GM13976 (cell line): Measurements from ENCODE around the gene FAT3.

Source experiments
- DNase-seq: peaks from one replicate; pipeline ENCODE4 v3.0.0; 2012; ENCODE audit warnings: low spot score
- in situ Hi-C: fragments of 300-500 bp; cut with MboI; formaldehyde crosslinking; loops from one replicate; pipeline ENCODE4 v1.12.0; 2022; ENCODE audit warnings: low sequenced_read_pairs, mixed read lengths, inconsistent platforms; ENCODE audit not compliant: unreplicated experiment
- TF ChIP-seq, protein P1 (sequence below): IDR thresholded peaks from 2 replicates; pipeline ENCODE4 v1.5.1; 2012; ENCODE audit warnings: borderline replicate concordance, mild to moderate bottlenecking; ENCODE audit not compliant: insufficient read depth; ENCODE audit errors: extremely low read depth, missing control alignments, control extremely low read depth

FAT3 gene

GRCh38 chr11:92226331-92227229 lies 2.0 kb downstream of the FAT3 start:
- TF ChIP-seq, protein P1, sequence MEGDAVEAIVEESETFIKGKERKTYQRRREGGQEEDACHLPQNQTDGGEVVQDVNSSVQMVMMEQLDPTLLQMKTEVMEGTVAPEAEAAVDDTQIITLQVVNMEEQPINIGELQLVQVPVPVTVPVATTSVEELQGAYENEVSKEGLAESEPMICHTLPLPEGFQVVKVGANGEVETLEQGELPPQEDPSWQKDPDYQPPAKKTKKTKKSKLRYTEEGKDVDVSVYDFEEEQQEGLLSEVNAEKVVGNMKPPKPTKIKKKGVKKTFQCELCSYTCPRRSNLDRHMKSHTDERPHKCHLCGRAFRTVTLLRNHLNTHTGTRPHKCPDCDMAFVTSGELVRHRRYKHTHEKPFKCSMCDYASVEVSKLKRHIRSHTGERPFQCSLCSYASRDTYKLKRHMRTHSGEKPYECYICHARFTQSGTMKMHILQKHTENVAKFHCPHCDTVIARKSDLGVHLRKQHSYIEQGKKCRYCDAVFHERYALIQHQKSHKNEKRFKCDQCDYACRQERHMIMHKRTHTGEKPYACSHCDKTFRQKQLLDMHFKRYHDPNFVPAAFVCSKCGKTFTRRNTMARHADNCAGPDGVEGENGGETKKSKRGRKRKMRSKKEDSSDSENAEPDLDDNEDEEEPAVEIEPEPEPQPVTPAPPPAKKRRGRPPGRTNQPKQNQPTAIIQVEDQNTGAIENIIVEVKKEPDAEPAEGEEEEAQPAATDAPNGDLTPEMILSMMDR = no peak
- DNase-seq = no peak
- in situ Hi-C loops = no loop called here

DNA sequence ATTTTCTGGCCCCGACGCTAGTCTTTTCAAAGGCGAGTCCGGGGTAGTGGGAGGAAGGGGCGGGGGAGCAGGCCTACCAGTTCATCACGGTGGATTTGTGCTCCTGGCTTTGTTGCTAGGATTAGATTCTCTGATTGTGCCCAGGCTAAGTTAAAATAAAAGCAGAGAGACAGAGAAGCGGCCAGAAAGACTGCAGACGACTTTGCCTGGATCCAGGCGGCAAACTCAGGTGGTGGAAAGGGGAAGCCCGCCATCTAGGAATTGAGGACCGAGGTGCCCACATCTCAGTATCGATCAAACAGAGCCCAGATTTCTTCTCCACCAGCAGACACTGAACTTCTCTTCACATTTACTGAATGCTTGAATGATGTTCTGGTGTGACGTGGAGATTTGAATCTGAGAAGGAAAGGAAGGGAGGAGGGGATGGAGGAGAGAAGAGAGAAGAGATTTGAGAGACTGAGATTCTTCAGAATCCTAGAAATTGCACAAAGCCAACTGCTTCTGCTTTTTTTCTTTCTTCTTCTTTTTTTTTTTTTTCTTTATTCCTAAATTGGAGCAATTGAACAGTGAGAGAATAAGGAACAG lies 2.7 kb downstream of the FAT3 start:
- DNase-seq = no peak

GRCh38 chr11:92227959-92228935 lies 3.6 kb downstream of the FAT3 start:
- TF ChIP-seq, protein P1 = no peak
- in situ Hi-C loops = no loop called here
- no peak for DNase-seq

More for the DNA sequence above, 2.7 kb downstream of the FAT3 start:
- TF ChIP-seq, protein P1 = no peak
- in situ Hi-C loops = no loop called here

- DNase-seq = no peak
- in situ Hi-C loops = no loop called here
These were observed 12.2 kb downstream of the FAT3 start for GRCh38 chr11:92236856-92237255.

DNA sequence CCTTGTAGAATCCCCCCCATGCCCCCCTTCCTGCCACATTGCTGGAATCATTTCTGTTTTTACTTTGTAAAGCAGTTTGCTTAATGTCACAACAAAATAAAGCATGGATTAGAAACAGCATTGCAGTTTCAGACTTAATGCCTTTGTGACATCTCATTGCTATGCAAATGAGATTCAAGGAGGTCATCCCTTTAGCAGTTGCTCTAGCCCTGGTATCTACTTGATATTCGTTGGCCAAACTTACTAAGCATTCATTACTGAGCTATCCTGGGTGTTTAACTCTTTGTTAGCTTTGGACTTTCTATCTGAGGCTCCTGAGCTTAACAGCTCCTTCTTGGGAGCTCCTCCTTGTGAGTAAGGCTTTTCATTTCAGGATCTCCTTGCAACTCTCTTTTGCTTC lies 16.3 kb downstream of the FAT3 start:
- in situ Hi-C loops = no loop called here
- TF ChIP-seq, protein P1 = no peak
- DNase-seq = no peak

More at GRCh38 chr11:92236856-92237255, 12.2 kb downstream of the FAT3 start:
- TF ChIP-seq, protein P1 = no peak

DNA sequence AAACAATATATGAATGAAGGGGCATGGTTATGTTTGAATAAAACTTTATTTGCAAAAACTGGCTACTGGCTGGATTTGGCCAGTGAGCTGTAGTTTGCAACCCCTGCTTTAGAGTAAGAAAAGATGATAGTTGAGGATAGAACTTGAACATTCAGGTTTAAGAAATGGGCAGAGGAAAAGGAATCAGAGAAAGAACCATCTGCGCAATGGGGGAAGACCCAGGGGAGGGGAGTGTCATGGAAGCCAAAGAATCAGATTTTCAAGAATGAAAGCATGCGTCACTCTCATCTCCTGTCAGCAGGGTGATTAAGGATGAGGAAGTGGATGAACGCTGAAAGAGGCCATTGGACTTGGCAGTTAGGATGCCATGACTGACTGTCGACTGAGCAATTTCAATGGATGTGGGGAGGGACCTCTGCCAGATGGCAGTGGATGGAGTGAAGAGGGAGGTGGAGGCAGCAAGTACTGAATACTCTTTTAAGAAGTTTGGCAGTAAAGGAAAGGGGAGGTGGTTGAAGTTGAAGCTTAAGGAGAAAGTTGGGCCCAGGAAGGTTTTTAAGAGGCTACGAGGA lies 21.2 kb downstream of the FAT3 start:
- in situ Hi-C loops = no loop called here
- TF ChIP-seq, protein P1 = no peak
- DNase-seq = no peak
